SU-DHL-6 (cell line): ENCODE data around the gene TTYH1.

ENCODE experiments used
- H2AFZ ChIP-seq: fragments of 200-600 bp; sonication (generic); 2 replicates; pipeline ENCODE4 v1.6.1; 2014; ENCODE audit warnings: low read depth, mild to moderate bottlenecking, moderate library complexity, mixed read lengths, antibody characterized with exemption, low read length; ENCODE audit not compliant: severe bottlenecking
- H3F3A ChIP-seq: fragments of 200-600 bp; shearing (Covaris generic); 2 replicates; pipeline ENCODE4 v1.6.0; 2016; ENCODE audit warnings: antibody characterized with exemption, mild to moderate bottlenecking; ENCODE audit not compliant: insufficient read depth
- H3K27ac ChIP-seq: fragments of 200-600 bp; sonication (generic); 2 replicates; pipeline ENCODE4 v1.5.1; 2016; ENCODE audit warnings: low read depth, mild to moderate bottlenecking, low read length, moderate library complexity, mixed read lengths
- H3K27me3 ChIP-seq: fragments of 200-600 bp; sonication (generic), shearing (Covaris generic); 2 replicates; pipeline ENCODE4 v1.6.0; 2014; ENCODE audit warnings: mild to moderate bottlenecking, low read length
- H3K36me3 ChIP-seq: fragments of 200-600 bp; sonication (generic); 2 replicates; pipeline ENCODE4 v1.6.1; 2014; ENCODE audit warnings: mild to moderate bottlenecking, low read length, mixed read lengths
- H3K4me2 ChIP-seq: fragments of 300-600, 200-600 bp; shearing (Covaris generic), sonication (generic); 2 replicates; pipeline ENCODE4 v1.6.0; 2014; ENCODE audit warnings: low read length, low read depth, mild to moderate bottlenecking; ENCODE audit not compliant: poor library complexity, severe bottlenecking
- H3K4me3 ChIP-seq: fragments of 200-600 bp; sonication (generic); 2 replicates; pipeline ENCODE4 v1.5.1; 2014; ENCODE audit warnings: antibody characterized with exemption, low read length, mild to moderate bottlenecking, mixed read lengths; ENCODE audit not compliant: insufficient read depth, poor library complexity, severe bottlenecking
- H3K79me2 ChIP-seq: fragments of 200-600 bp; sonication (generic); 2 replicates; pipeline ENCODE4 v1.6.1; 2014; ENCODE audit warnings: mild to moderate bottlenecking, low read length, moderate library complexity; ENCODE audit not compliant: insufficient read depth
- H3K9ac ChIP-seq: fragments of 200-600 bp; sonication (generic); 2 replicates; pipeline ENCODE4 v1.7.0; 2014; ENCODE audit warnings: mild to moderate bottlenecking, low read length
- H3K9me2 ChIP-seq: fragments of 200-600 bp; sonication (generic); replicated peaks from 2 replicates; pipeline ENCODE4 v1.6.1; 2014; ENCODE audit warnings: low read length; ENCODE audit not compliant: insufficient read depth
- H3K9me3 ChIP-seq: fragments of 200-600 bp; sonication (generic); 2 replicates; pipeline ENCODE4 v1.6.1; 2014; ENCODE audit warnings: low read length, mixed read lengths; ENCODE audit not compliant: insufficient read depth
- H4K20me1 ChIP-seq: fragments of 200-600 bp; sonication (generic); 2 replicates; pipeline ENCODE4 v1.6.1; 2014; ENCODE audit warnings: low read depth, mild to moderate bottlenecking, antibody characterized with exemption, low read length, moderate library complexity, mixed read lengths
- EZH2phosphoT487 ChIP-seq: fragments of 200-600 bp; sonication (generic), shearing (Covaris generic); conservative IDR thresholded peaks from 2 replicates; pipeline ENCODE4 v1.6.1; 2018; ENCODE audit warnings: mild to moderate bottlenecking, antibody characterized with exemption, low read length, moderate library complexity, mixed read lengths
- TF ChIP-seq, protein P1 (sequence below): fragments of 200-600 bp; sonication (generic); IDR thresholded peaks from one replicate; pipeline ENCODE4 v1.5.1; 2017; ENCODE audit warnings: antibody characterized with exemption, mild to moderate bottlenecking, low read length, moderate library complexity; ENCODE audit not compliant: insufficient read depth, poor library complexity, severe bottlenecking

TTYH1 gene

GRCh38 chr19:54416695-54417491 is 1.6 kb downstream of the TTYH1 start:
- Histone ChIP-seq H3K4me2 (no peak overlapping the region), H3K27ac (no peak overlapping the region), H3K36me3 (no peaks in the 10 kb centered on the region), H3K9me2 (no peaks in the 10 kb centered on the region), H2AFZ (no peak overlapping the region), H3K27me3 (no peaks in the 10 kb centered on the region), H3F3A (no peaks in the 10 kb centered on the region), H3K4me3 (no peak overlapping the region), H4K20me1 (no peaks in the 10 kb centered on the region), H3K79me2 (no peaks in the 10 kb centered on the region), H3K9me3 (no peaks in the 10 kb centered on the region), H3K9ac (no peak overlapping the region)
- TF ChIP-seq, protein P1, sequence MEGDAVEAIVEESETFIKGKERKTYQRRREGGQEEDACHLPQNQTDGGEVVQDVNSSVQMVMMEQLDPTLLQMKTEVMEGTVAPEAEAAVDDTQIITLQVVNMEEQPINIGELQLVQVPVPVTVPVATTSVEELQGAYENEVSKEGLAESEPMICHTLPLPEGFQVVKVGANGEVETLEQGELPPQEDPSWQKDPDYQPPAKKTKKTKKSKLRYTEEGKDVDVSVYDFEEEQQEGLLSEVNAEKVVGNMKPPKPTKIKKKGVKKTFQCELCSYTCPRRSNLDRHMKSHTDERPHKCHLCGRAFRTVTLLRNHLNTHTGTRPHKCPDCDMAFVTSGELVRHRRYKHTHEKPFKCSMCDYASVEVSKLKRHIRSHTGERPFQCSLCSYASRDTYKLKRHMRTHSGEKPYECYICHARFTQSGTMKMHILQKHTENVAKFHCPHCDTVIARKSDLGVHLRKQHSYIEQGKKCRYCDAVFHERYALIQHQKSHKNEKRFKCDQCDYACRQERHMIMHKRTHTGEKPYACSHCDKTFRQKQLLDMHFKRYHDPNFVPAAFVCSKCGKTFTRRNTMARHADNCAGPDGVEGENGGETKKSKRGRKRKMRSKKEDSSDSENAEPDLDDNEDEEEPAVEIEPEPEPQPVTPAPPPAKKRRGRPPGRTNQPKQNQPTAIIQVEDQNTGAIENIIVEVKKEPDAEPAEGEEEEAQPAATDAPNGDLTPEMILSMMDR = no peak
- TF ChIP-seq EZH2phosphoT487 = no peak

DNA sequence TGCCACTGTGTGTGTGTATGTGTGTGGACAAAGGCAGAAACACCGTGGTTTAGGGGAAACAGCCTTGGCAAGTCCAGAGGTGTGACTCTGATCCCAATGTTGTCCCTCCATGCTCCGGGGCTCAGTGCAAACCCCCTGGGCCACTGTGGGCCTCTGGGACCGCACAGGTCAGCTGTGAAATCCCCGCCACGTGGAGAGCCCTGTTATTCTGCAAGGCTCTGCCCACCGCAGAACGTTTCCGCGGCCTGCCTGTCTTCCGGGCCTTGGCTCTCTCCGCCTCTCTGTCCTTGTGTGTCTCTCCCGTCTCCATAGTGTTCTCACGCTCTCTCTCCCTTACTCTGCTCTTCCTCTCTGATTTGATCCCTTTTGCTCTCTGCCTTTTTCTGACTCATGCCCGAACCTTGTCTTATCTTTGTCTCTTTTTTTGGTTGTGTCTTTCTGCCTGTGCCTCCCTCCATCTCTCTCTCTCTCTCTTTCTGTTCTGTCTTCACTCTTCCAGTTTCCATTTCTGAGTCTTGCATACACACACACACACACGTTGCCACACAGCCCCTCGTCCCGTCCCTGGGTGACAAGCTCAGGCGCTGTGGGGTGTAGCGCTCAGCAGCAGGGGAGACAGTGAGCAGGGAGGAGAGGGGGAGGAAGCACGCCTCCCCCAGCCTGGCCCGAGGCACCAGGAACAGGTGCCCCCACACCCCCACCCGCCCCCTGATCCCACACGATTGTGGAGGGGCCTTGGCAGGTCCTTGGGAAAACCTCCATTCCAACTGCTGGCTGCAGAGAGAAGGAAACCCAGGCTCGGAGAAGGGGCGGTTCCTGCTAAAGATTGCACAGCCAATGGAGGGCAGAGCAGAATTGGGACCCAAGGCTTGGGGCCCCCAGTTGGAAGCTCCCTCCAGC is 3.0 kb downstream of the TTYH1 start:
- Histone ChIP-seq H3K36me3 (no peaks in the 10 kb centered on the region), H4K20me1 (no peaks in the 10 kb centered on the region), H3F3A (no peaks in the 10 kb centered on the region), H3K4me2 (no peak overlapping the region), H3K4me3 (no peak overlapping the region), H3K9me3 (no peaks in the 10 kb centered on the region), H2AFZ (no peak overlapping the region), H3K9me2 (no peaks in the 10 kb centered on the region), H3K27me3 (no peaks in the 10 kb centered on the region), H3K27ac (no peak overlapping the region), H3K9ac (no peak overlapping the region), H3K79me2 (no peaks in the 10 kb centered on the region)
- no peak for TF ChIP-seq EZH2phosphoT487
- TF ChIP-seq, protein P1 = no peak

- Histone ChIP-seq H3K27ac (no peak overlapping the region), H3K27me3 (no peaks in the 10 kb centered on the region), H3K4me2 (no peak overlapping the region), H3K9me3 (no peaks in the 10 kb centered on the region), H4K20me1 (no peaks in the 10 kb centered on the region), H2AFZ (no peak overlapping the region), H3K9ac (no peak overlapping the region), H3F3A (no peaks in the 10 kb centered on the region), H3K9me2 (no peaks in the 10 kb centered on the region), H3K79me2 (no peaks in the 10 kb centered on the region), H3K4me3 (no peak overlapping the region), H3K36me3 (no peaks in the 10 kb centered on the region)
- TF ChIP-seq, protein P1 = no peak
- TF ChIP-seq EZH2phosphoT487 = no peak
Observed at GRCh38 chr19:54418930-54419800, 3.9 kb downstream of the TTYH1 start.
